ENCODE results near the gene PRSS57. TPM values are rescaled to one million over a fixed set of nuclear protein-coding genes. Genes with fewer than 3 reads are reported as not detected.

PRSS57 gene
- total and polyA plus RNA-seq, 2 donors (not counting 1 experiment from before 2014, with no cell fraction given): not detected

GRCh38 chr19:652467-653389 is 42.5 kb downstream of the PRSS57 start:
- Histone ChIP-seq H3K4me1 (ENCODE audit: control insufficient read depth in 2 of 2, insufficient read depth in 2 of 2, low read length in 2 of 2) (peaks cover 0 to 10% of the 10 kb centered on the region in 2 donors), H3K9ac (ENCODE audit: low read length) (no peak overlapping the region), H2AFZ (ENCODE audit: insufficient read depth, low read depth, low read length, poor library complexity, severe bottlenecking) (no peak overlapping the region), H3K79me2 (ENCODE audit: control insufficient read depth, insufficient read depth, low read length) (peaks cover 77% of the 10 kb centered on the region), H4K20me1 (ENCODE audit: control insufficient read depth, insufficient read depth, low read length, poor library complexity, severe bottlenecking) (peaks cover 96% of the 10 kb centered on the region), H3K9me3 (ENCODE audit: control extremely low read depth in 1 of 3, control insufficient read depth in 2 of 3, insufficient read depth in 1 of 3, low read length in 2 of 3) (no peaks in the 10 kb centered on the region), H3K4me3 (ENCODE audit: control extremely low read depth in 1 of 5, extremely low read depth in 1 of 5, insufficient read depth in 1 of 5, low read depth in 2 of 5, low read length in 4 of 5) (no peak overlapping the region), H3K27ac (ENCODE audit: low read length in 2 of 2) (no peak overlapping the region), H3K36me3 (replicated peaks in 1 of 2; ENCODE audit: control extremely low read depth in 1 of 2, control insufficient read depth in 1 of 2, extremely low read depth in 1 of 2, insufficient read depth in 2 of 2, low read length in 1 of 2) (peaks cover 0 to 53% of the 10 kb centered on the region in 2 experiments), H3K27me3 (replicated peaks in 1 of 4; ENCODE audit: control extremely low read depth in 1 of 4, control insufficient read depth in 3 of 4, insufficient read depth in 4 of 4, low read length in 3 of 4) (no peaks in the 10 kb centered on the region), H3K4me2 (replicated peaks; ENCODE audit: low read depth, low read length, poor library complexity, severe bottlenecking) (no peak overlapping the region)
- no peak overlapping the region for H3K4me3 Mint-ChIP-seq
- ATAC-seq (ENCODE audit: low read depth): no peak
- no peaks in the 10 kb centered on the region for H3K27me3 Mint-ChIP-seq
- ChIA-PET CTCF (no interaction called here), POLR2A (no interaction called here)
- peaks cover 29% of the 10 kb centered on the region for H3K4me1 Mint-ChIP-seq
- TF ChIP-seq EZH2 (IDR thresholded peaks at IDR 0.05; ENCODE audit: borderline replicate concordance, insufficient read depth, low read depth, low read length, poor library complexity, severe bottlenecking): no peak
- TF ChIP-seq CTCF (IDR thresholded peaks at IDR 0.05): no peak
- H3K27ac Mint-ChIP-seq: no peak overlapping the region
- DNase-seq: no peak
- intact Hi-C loops (cut with micrococcal nuclease): no loop called here
- 97% methylated on average over 50 of the region's 54 CpGs for WGBS (ENCODE audit: insufficient coverage)
- no peaks in the 10 kb centered on the region for H3K9me3 Mint-ChIP-seq (ENCODE audit: insufficient read depth)

- no peak overlapping the region for H3K4me3 ChIP-seq (ENCODE audit: control extremely low read depth in 1 of 5, extremely low read depth in 1 of 5, insufficient read depth in 1 of 5, low read depth in 2 of 5, low read length in 4 of 5)
- no peak overlapping the region for H3K27ac ChIP-seq (ENCODE audit: low read length in 2 of 2)
- Mint-ChIP-seq H3K27me3 (no peaks in the 10 kb centered on the region), H3K9me3 (ENCODE audit: insufficient read depth) (no peaks in the 10 kb centered on the region), H3K4me3 (no peak overlapping the region), H3K27ac (no peak overlapping the region), H3K4me1 (peaks cover 22% of the 10 kb centered on the region)
- no peak overlapping the region for H3K9ac ChIP-seq (ENCODE audit: low read length)
- H3K4me2 ChIP-seq (replicated peaks; ENCODE audit: low read depth, low read length, poor library complexity, severe bottlenecking): no peak overlapping the region
- peaks cover 0 to 5% of the 10 kb centered on the region in 2 donors for H3K4me1 ChIP-seq (ENCODE audit: control insufficient read depth in 2 of 2, insufficient read depth in 2 of 2, low read length in 2 of 2)
- intact Hi-C loops (cut with micrococcal nuclease): no loop called here
- H3K36me3 ChIP-seq (replicated peaks in 1 of 2; ENCODE audit: control extremely low read depth in 1 of 2, control insufficient read depth in 1 of 2, extremely low read depth in 1 of 2, insufficient read depth in 2 of 2, low read length in 1 of 2): peaks cover 0 to 53% of the 10 kb centered on the region in 2 experiments
- H3K27me3 ChIP-seq (replicated peaks in 1 of 4; ENCODE audit: control extremely low read depth in 1 of 4, control insufficient read depth in 3 of 4, insufficient read depth in 4 of 4, low read length in 3 of 4): no peaks in the 10 kb centered on the region
- ChIA-PET CTCF (no interaction called here), POLR2A (no interaction called here)
- no peaks in the 10 kb centered on the region for H3K9me3 ChIP-seq (ENCODE audit: control extremely low read depth in 1 of 3, control insufficient read depth in 2 of 3, insufficient read depth in 1 of 3, low read length in 2 of 3)
- peaks cover 95% of the 10 kb centered on the region for H4K20me1 ChIP-seq (ENCODE audit: control insufficient read depth, insufficient read depth, low read length, poor library complexity, severe bottlenecking)
- no peak for ATAC-seq (ENCODE audit: low read depth)
- no peak for DNase-seq
- 95% methylated on average over 24 of the region's 24 CpGs for WGBS (ENCODE audit: insufficient coverage)
- peaks cover 70% of the 10 kb centered on the region for H3K79me2 ChIP-seq (ENCODE audit: control insufficient read depth, insufficient read depth, low read length)
- H2AFZ ChIP-seq (ENCODE audit: insufficient read depth, low read depth, low read length, poor library complexity, severe bottlenecking): no peak overlapping the region
- TF ChIP-seq CTCF (IDR thresholded peaks at IDR 0.05) (no peak), EZH2 (IDR thresholded peaks at IDR 0.05; ENCODE audit: borderline replicate concordance, insufficient read depth, low read depth, low read length, poor library complexity, severe bottlenecking) (no peak)
Measured at GRCh38 chr19:651991-652390, 43.3 kb downstream of the PRSS57 start.

Data from B cell (primary cell).